Breast epithelium (tissue), 3 donors: ENCODE measurements around the gene TLCD1.

Experiments
- CTCF ChIP-seq, 3 donors: fragments of 450-650 bp; IDR thresholded peaks; one replicate each; pipeline ENCODE4 v1.5.1; 2016 to 2017; ENCODE audit warnings: antibody characterized with exemption in 3 of 3, mild to moderate bottlenecking in 3 of 3, moderate library complexity in 3 of 3
- POLR2A ChIP-seq: fragments of 450-650 bp; IDR thresholded peaks from one replicate; pipeline ENCODE4 v1.6.1; 2016; ENCODE audit warnings: antibody characterized with exemption, mild to moderate bottlenecking, moderate library complexity
- POLR2AphosphoS5 ChIP-seq, 3 donors: sonication (generic); formaldehyde crosslinking; IDR thresholded peaks; one replicate each; pipeline ENCODE4 v1.6.1; 2017; ENCODE audit warnings: antibody characterized with exemption in 3 of 3

GRCh38 chr17:28723159-28723835 is 2.7 kb downstream of the TLCD1 start:
- TF ChIP-seq POLR2AphosphoS5 (IDR thresholded peaks at IDR 0.05) (no peak), CTCF (IDR thresholded peaks at IDR 0.05) (no peak), POLR2A (no peak)
